ENCODE data around the gene SLC9A1.

SLC9A1 gene

GRCh38 chr1:27101696-27102095 is 53.2 kb downstream of the SLC9A1 start:
- no peak for DNase-seq

- DNase-seq = no peak
Observed at GRCh38 chr1:27101054-27101491, 53.9 kb downstream of the SLC9A1 start.

GRCh38 chr1:27100335-27101053 is 54.4 kb downstream of the SLC9A1 start:
- no peak for DNase-seq

- peak; percentile 79 for DNase-seq
Observed at GRCh38 chr1:27099587-27100334, 55.2 kb downstream of the SLC9A1 start.

- DNase-seq = peak; percentile 85
Observed at GRCh38 chr1:27099135-27099586, 55.8 kb downstream of the SLC9A1 start.

- DNase-seq = no peak
Observed at GRCh38 chr1:27098431-27099134, 56.3 kb downstream of the SLC9A1 start.

- DNase-seq = peak; percentile 91
Observed at GRCh38 chr1:27097484-27097917, 57.4 kb downstream of the SLC9A1 start.

- no peak for DNase-seq
Observed at GRCh38 chr1:27095576-27095975, 59.3 kb downstream of the SLC9A1 start.

GRCh38 chr1:27092888-27093287 is 62.0 kb downstream of the SLC9A1 start:
- no peak for DNase-seq

GRCh38 chr1:27090911-27091310 is 64.0 kb downstream of the SLC9A1 start:
- no peak for DNase-seq

- no peak for DNase-seq
Observed at GRCh38 chr1:27087371-27088220, 67.3 kb downstream of the SLC9A1 start.

- no peak for DNase-seq
Observed at GRCh38 chr1:27086628-27087027, 68.3 kb downstream of the SLC9A1 start.

GRCh38 chr1:27086026-27086425 is 68.9 kb downstream of the SLC9A1 start:
- DNase-seq = no peak

GRCh38 chr1:27084107-27084506 is 70.8 kb downstream of the SLC9A1 start:
- DNase-seq = no peak

- no peak for DNase-seq
Observed at GRCh38 chr1:27077968-27078367, 77.0 kb downstream of the SLC9A1 start.

- no peak for DNase-seq
Observed at GRCh38 chr1:27076803-27077202, 78.1 kb downstream of the SLC9A1 start.

GRCh38 chr1:27074175-27074780 is 80.6 kb downstream of the SLC9A1 start:
- no peak for DNase-seq

GRCh38 chr1:27071049-27071416 is 83.9 kb downstream of the SLC9A1 start:
- peak; percentile 97 for DNase-seq

GRCh38 chr1:27070390-27071048 is 84.4 kb downstream of the SLC9A1 start:
- peak; percentile 39 for DNase-seq

GRCh38 chr1:27068922-27069321 is 86.0 kb downstream of the SLC9A1 start:
- DNase-seq = no peak

GRCh38 chr1:27065999-27066630 is 88.8 kb downstream of the SLC9A1 start:
- no peak for DNase-seq

All from NCI-H82 (cell line).